H4 (cell line): ENCODE data around the gene NR6A1. TPM values are rescaled to one million over a fixed set of nuclear protein-coding genes. Genes with fewer than 3 reads are reported as not detected.

ENCODE experiments used
- DNase-seq: peaks from one replicate; pipeline ENCODE4 v3.0.0-alpha.2; 2015; ENCODE audit warnings: low spot score
- total RNA-seq: library from RNA; depleted of rRNA; stranded (reverse); fragments of >200 nt; shearing (Covaris generic); gene quantifications from 2 replicates; pipeline ENCODE4 v1.2.3, GENCODE V29; 2014; rRNA removed

Gene NR6A1
- 1.2 and 3.7 TPM in 2 replicates for total RNA-seq

DNA sequence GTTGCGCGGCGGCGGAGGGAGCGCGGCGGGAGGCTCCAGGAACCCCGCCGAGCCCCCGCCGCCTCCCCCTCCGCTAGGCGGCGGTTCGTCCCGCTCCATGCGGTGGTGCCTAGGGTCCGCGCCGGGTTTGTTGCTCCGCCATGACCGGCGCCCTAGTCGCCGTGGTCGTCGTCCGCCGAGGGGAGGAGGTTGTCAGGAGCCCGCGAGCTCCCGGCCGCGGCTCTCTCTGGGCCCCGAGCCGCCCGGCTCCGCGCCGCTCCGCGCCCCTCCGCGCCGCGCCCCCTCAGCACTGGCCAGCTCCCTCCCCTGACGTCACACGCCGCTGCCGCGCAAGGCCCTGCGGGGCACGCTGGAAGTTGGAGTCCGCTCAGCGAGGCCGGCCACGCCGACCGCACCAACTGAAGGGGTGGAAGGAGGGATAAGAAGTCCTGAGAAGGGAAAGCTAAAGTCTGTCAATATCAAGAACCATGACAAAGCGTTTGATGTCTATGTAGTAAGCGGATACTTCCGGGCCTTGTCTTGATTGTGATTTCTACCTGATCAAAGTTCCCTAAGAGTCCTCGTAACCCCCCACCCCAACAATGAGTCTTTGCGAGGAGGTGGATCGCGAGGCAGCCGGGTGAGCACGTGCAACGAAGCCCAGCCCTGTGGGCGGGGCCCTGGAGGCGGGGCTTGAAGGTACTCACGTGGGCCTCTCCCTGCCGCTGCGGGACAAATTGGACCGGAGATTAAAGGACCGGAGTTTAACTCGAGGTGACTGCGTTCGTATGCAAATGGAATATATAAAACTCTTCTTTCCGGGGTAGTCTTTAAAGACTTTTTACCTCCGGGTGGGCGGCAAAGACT, at the start of gene NR6A1:
TSS of gene NR6A1 (minus strand) at position 291 of the 846 bp plus-strand sequence.
- DNase-seq: peak; percentile 96

DNA sequence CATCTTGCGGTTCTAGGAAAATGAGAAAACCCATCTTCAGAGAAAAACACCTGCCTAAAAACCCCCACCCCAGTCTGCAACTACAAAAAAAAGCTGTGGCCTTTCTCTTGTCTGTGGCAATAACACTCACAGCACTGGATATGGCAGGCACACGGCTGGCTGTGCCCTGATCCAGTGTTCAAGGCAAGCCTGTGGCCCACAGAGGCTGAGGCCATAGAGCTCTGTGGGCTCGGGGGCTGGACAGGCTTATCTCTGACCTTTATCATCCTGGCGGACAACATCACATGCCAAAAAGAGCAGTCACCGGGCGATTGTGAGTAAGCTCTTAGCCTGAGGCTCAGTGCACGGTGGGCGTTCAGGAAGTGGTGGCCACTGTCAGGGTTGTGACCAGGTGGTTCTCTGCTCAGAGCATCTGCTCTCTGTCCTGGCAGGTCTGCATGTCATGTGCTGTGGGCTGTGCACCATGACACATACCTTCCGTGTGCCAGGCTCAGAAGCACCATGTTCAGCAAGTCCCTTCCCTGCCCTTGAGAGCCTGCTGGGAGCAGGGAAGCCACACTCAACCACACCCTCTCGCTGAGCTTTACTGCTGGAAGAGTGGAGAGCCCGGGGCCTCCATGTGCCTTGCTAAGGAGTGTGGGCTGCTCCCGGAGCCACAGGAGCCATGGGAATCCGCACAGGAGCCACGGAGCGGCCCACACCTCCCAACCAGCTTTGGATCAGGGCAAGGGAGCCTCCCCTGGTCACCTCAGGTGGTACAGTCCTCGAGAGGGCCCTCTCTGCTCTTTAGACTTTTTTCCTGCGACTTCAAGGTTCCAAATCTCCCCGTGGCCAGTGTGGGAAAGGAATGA, 47.5 kb upstream of the NR6A1 start:
- peak; percentile 77 for DNase-seq

DNA sequence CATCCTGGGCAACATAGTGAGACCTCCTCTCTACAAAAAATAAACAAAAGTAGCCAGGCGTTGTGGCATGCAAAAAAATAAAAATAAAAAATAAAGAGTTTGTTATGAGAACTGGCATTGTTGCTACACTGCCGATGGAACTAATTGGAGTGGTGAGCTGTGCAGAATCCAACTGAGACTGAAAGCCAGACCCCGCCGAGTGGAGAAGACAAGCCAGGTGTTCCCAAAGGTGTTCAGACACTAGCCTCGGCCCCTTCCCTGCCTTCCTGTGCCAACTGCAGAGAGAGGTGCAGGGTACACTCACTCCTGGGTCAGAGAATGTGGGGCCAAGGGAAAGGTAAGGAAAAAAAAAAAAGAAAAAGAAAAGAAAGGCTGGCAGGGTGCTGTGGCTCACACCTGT, 44.5 kb upstream of the NR6A1 start:
- no peak for DNase-seq

DNA sequence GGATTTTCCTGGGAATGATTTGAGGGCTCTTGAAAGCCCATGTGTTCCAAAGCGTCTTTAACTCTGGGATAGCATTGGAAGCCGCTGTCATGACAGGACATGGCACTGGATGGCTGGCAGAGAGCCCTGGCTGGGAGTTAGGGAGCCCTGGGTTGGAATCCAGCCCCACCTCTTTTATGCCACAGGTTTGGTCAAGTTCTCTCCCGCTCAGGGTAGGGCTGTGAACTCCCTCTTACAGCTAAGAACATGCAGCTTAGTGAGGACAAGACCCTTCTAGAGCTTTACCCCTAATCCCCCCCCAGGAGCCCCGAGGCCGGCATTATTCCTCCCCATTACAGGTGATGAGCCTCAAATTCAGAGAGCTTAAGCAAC, 43.0 kb upstream of the NR6A1 start:
- DNase-seq: no peak

DNA sequence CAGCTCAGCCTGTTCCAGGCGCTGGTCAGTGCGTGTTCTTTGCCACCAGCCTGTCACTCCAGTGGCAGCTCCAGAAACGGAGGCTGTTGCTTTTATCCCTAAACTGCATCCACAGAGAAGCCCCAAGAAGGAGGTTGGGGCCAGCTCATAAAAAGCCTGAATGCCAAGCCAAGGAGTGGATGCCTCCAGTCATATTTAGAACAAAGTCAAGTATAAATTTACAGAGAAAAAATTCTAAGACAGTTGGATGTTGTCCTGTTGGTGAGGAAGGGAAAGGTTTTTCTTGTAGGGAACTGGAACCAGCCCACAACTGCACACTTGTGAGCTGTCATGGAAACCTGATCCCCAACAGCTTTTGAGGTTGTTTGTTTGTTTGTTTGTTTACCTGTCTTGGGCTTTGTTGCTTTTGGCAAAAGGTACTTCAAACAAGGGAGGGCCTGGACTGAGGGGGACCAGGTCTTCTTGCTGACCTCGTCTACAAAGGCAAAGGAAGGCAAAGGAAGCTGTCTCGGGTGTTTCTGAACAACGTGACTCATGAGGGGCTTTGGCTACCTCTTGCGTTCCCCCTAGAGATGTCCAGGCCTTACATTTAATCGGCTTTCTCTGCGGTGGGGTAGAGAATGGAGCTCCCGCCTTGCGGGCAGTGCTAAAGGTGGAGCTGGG, 42.5 kb upstream of the NR6A1 start:
- no peak for DNase-seq

DNA sequence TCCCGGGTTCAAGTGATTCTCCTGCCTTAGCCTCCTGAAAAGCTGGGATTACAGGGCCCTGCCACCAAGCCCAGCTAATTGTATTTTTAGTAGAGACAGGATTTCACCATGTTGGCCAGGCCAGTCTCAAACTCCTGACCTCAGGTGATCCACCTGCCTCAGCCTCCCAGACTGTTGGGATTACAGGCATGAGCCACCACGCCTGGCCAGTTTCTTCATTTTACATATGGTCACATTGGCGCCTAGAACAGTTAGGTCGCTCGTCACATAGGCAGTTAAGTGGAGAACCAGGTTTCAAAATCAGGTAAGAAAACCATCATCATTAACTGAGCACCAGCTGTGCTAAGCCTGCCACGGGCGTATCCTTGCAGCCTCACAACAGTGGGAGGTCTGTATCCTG, 41.9 kb upstream of the NR6A1 start:
- DNase-seq: no peak

DNA sequence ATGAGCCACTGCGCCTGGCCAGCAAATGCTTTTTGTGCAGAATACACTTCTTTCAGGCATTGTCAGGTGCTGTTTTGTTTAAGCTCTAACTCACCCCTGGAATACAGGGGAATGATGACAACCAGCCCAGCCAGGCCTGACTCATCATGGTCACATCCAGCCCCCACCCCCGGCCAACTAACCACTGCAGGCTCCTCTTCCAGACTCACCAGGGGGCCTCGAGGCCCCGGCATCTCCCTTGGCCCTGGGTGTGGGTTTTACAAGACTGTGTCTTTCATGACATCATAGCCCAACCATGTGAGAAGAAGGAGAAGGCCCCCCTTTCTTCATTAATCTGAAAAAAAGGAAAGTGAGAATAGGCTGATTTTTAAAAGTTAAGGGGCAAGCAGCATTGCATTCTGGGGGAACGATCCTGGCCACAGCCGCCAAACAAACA, 41.3 kb upstream of the NR6A1 start:
- peak; percentile 95 for DNase-seq

DNA sequence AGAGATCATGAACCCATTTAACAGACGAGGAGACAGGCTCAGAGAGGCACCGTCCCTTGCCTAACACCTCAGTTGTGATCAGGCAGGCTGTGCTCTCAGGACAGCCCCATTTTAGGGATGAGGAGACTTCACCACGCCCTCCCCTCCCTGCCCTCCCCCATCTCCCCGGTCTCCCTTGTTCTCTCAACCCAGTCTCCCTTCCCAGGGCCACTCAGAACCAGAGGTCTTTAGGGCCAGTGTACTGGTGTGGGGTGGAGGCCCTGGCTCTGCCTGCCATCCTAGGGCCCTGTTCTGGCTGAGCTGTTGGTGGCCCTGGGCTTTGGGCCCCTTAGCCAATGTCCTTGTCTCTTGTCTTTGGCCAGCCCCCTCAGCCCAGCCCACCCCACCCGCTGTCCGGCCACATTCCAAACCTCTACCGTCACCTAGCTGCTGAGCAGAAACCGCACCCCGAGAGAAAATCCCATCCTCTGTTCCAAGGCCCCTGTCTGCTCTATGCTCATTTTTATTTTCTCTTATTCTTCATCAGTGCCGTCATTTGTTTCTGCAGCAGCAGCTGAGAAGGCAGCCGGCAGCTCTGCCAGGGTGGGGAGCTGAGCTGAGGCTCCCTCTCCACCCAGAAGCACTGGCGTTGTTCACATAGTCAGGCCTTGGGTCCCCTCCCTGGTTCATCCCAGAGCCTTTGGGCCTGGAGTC, 39.7 kb upstream of the NR6A1 start:
- DNase-seq: peak; percentile 84

DNA sequence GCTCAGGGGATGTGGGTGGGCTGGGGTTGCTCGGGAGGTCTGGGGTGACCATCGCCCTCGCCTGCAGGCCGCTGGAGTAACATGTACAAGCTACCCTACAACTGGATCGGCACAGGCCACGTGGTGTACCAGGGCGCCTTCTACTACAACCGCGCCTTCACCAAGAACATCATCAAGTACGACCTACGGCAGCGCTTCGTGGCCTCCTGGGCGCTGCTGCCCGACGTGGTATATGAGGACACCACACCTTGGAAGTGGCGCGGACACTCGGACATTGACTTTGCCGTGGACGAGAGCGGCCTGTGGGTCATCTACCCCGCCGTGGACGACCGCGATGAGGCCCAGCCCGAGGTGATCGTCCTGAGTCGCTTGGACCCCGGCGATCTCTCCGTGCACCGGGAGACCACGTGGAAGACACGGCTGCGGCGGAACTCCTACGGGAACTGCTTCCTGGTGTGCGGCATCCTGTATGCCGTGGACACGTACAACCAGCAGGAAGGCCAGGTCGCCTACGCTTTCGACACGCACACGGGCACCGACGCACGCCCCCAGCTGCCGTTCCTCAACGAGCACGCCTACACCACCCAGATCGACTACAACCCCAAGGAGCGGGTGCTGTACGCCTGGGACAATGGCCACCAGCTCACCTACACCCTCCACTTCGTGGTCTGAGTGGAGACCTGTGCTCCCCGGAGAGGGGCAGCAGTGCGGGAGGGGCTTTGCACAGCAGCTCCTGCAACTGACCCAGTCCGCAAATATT, 38.8 kb upstream of the NR6A1 start:
- no peak for DNase-seq

DNA sequence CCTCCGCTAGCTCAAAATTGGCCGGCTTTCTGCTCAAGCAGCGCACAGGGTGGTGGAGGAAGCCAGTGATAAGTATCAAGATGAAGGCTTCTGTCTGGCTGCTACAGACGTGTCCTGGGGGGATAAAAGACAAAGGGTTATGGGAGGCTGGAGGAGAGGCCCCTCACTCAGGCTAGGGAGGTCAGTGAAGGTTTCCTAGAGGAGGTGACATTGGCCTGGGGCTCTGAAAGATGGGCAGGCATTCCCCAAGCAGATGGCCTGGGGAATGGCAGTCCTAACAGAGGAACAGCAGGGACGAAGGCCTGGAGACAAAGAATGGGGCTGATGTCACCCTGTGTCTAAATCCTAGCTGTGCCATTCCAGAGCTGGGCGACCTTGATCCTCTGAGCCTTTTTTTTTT, 38.1 kb upstream of the NR6A1 start:
- DNase-seq: no peak

DNA sequence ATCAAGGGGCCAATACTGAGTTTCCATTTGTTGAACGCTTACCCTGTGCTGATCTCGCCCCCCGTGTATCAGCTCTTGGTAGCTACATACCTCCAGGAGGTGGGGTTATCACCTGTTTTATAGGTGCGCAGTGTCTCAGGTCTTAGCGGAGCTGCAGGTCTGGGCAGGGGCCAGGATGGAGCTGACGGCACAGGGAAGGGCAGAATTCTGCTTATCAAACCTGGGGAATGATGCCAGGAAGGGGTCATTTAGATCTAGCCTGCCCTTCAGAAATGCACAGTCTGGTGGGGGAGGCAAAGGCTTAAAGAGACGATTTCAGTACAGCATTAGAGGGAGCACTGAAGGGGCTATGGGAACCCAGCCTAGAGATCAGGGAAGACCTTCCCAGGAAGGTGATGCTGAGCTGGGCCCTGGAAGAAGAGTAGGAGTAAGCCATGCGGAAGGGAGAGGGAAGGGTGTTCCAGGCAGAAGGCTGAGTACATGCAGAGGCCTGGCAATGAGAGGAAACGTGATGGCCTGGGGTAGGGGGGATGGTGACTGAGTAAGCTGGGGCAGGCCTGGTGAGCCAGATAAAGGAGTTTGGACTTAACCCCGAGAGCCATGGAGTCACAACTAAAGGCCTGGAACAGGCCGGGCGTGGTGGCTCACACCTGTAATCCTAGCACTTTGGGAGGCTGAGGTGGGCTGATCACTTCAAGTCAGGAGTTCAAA, 37.3 kb upstream of the NR6A1 start:
- DNase-seq: no peak

DNA sequence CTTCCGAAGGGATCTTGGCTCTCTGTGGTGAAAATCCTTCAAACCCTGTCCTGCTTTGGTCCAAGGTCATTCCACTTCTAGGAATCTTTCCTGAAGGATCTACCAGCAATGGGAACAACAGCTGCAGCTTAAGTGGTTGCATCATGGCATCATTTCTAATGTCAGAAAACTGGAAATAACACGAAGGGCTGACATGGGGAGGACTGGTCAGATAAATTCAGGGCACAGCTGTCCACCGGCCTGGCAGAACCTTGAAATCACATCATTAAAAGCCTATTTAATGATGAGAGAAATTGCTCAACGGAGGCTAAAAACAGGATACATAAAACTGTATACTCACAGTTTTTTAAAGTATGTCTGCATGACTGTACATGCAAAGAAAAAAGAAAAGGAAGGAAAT, 34.1 kb upstream of the NR6A1 start:
- DNase-seq: no peak

DNA sequence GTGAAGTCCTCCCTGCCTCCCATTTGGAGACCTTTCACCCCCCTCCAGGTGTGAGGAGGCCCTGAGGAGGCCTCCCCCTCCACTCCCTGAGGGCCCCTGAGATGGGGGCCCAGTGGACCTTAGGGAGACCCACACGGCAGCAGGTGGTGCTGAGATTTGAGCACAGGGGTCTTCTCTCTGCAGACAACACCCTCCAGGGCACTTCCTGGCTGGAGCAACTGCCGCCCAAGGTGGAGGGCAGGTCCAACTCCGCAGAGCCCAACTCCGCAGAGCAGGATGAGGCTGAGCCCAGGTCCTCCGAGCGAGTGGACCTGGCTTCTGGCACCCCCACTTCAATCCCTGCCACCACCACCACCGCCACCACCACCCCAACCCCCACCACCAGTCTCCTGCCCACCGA, 32.8 kb upstream of the NR6A1 start:
- no peak for DNase-seq

DNA sequence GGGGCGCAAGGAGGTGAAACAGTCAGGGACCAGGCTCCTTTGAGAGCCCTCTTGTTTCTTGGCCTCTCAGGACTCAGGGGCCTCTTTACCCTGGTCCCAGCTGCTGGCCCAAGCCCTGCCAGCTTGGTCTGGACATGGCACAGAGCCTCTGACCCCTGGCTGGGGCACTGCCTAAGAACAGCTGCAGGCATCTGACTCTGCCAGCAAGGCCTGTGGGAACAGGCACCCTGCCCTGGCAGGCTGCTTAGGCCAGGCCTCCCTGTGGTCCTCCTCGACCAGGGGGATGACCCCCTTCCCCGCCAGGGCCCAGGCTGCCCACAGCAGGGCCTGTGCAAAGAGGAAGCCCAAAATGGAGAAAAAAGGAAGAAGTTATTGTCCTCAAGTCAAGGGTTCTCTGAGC, 31.3 kb upstream of the NR6A1 start:
- DNase-seq: no peak

DNA sequence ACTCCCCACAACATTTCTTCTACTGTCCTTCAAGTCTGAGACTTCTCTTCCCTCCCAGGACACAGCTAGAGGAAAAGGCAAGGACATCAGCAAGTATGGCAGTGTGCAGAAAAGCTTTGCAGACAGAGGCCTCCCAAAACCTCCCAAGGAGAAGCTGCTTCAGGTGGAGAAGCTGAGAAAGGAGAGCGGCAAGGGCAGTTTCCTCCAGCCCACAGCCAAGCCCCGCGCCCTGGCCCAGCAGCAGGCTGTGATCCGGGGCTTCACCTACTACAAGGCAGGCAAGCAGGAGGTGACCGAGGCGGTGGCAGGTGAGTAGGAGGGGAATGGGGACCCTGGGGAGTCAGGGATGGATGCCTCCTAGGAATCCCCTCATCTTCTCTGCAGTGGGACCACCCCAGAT, 30.2 kb upstream of the NR6A1 start:
- DNase-seq: no peak

DNA sequence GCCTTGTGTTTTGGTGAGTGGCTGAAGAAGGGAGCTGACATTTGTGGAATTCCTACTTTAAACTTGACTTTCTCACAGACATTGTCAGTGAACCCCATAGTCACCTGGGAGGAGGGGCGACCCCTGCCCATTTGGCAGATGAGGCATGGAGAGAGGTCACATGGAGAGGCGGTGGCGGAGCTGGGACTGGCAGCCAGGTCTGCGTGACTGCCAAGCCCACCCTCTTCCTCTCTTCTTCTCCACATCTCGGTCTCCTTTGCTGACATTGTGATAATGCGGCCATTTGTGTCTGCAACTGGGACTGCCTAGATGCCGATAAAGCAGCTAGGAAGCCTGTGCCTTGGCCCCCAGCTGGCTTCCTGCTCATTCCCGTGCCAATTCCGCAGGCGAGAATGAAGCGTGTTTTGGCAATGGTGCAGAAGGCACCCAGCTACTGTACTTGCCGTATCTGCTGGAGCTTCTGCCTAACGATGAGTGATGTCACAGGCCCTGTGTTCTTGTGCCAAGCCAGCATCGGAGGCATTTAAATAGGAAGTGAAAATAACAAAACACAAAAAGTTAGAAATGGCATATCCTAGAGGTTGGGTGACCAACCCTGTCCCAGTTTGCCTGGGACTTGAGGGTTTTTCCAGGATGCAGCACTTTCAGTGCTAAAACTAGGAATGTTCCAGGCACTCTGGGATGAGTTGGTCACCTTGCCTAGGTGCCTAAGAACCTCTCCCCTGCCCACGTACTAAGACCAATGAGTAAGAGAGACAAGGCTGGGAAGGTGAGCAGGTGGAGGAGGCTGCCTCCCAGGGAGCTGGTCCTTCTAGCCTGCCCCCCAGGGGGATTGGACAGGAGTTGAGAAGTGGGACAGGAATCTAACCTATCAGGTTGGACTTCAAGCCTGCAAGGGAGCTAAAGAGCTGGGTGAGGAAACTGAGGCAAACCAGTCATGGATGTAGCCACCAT, 29.5 kb upstream of the NR6A1 start:
- DNase-seq: no peak

DNA sequence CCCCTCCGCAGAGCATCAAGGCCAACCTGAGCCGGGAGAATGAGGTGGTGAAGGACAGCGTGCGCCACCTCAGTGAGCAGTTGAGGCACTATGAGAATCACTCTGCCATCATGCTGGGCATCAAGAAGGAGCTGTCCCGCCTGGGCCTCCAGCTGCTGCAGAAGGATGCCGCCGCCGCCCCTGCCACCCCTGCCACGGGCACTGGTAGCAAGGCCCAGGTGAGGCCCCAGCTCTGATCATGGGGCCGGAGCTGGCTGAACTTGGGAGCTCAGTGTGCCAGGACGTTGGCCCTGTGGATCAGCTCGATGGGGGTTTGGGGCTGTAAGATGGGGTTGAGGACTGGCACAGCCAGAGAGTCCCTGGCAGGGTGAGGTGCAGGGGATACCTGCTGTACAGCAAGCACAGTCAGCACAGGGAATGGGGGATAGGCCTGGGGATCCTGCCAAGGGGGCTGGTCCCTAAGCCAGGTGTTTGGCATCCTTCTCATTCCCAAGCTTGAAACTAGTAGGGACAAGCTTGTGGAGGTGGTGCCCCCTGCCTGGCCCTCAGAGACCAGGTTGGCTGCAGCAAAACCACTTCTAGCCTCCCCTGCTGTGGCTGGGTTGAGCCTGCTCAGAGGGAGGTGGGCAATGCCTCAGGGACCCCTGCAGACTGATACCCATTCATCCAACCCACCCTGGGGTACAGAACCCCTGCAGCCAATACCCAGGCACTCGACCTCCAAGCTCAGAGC, 28.3 kb upstream of the NR6A1 start:
- DNase-seq: no peak

DNA sequence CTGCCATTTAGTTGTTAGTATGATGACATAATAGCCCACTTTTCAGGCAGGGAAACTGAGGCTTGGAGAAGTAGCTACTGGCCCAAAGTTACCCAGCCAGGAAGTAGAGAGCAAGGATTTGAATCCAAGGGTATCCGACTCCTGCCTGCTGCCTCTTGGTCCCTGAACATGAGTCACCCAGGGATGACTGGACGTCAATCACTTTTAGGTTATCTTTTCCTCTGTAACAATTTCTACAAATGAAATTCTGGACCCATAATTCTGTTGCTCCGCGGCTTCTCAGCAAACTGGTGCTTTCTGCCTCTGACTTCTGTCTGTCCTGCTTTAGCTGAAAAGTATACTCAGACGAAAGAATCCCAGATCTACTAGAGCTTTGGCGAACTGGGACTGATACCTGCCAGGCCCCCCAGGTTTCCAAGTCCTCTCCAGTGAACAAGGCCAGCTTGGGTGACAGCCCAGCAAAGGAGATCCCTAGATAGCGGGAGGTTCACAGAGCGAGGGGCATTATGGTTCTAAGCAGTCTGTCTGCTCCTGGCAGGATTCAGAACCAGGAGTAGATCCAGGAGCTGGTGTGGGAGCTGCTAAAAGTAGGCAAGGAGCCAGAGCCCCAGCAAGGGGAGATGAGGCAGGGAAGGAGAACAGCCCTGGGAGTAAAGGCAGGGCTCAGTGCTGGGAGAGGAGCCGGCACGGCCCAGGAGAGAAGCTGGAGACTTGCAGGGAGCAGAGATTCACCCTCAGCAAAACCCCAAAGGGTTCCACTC, 26.4 kb upstream of the NR6A1 start:
- DNase-seq: no peak
